Karpas-422 (cell line): ENCODE results near the gene ZNF264. TPM values are rescaled to one million over a fixed set of nuclear protein-coding genes. Genes with fewer than 3 reads are reported as not detected.

Source experiments
- DNase-seq: peaks from one replicate; pipeline ENCODE4 v3.0.0-alpha.2; 2015
- H2AFZ ChIP-seq: fragments of 200-600 bp; sonication (generic); 2 replicates; pipeline ENCODE4 v1.6.1; 2014; ENCODE audit warnings: antibody characterized with exemption, low read length, mixed read lengths
- H3K27ac ChIP-seq: fragments of 200-600 bp; sonication (generic); 2 replicates; pipeline ENCODE4 v1.5.1; 2014; ENCODE audit warnings: mild to moderate bottlenecking, low read length, moderate library complexity
- H3K27me3 ChIP-seq: fragments of 200-600 bp; sonication (generic); 2 replicates; pipeline ENCODE4 v1.6.1; 2014; ENCODE audit warnings: low read length, mixed read lengths
- H3K36me3 ChIP-seq: fragments of 200-600 bp; sonication (generic); 2 replicates; pipeline ENCODE4 v1.6.1; 2014; ENCODE audit warnings: low read length, mixed read lengths; ENCODE audit not compliant: insufficient read depth
- H3K4me1 ChIP-seq: fragments of 200-600 bp; sonication (generic); 2 replicates; pipeline ENCODE4 v1.6.1; 2014; ENCODE audit warnings: mild to moderate bottlenecking, low read length, mixed read lengths
- H3K4me2 ChIP-seq: fragments of 200-600 bp; sonication (generic); 2 replicates; pipeline ENCODE4 v1.6.1; 2014; ENCODE audit warnings: low read length, low read depth, mild to moderate bottlenecking; ENCODE audit not compliant: poor library complexity, severe bottlenecking
- H3K4me3 ChIP-seq: fragments of 200-600 bp; sonication (generic); 2 replicates; pipeline ENCODE4 v1.5.1; 2014; ENCODE audit warnings: mild to moderate bottlenecking, antibody characterized with exemption, low read length, mixed read lengths
- H3K79me2 ChIP-seq: fragments of 200-600 bp; sonication (generic); 2 replicates; pipeline ENCODE4 v1.6.1; 2014; ENCODE audit warnings: mild to moderate bottlenecking, low read length, mixed read lengths
- H3K9ac ChIP-seq: fragments of 200-600 bp; sonication (generic); 2 replicates; pipeline ENCODE4 v1.6.0; 2014; ENCODE audit warnings: low read length
- H3K9me2 ChIP-seq: fragments of 200-600 bp; sonication (generic), shearing (Covaris generic); replicated peaks from 2 replicates; pipeline ENCODE4 v1.6.0; 2014; ENCODE audit warnings: mild to moderate bottlenecking, low read length, moderate library complexity; ENCODE audit not compliant: insufficient read depth
- H3K9me3 ChIP-seq: fragments of 300-700, 200-600 bp; sonication (generic); 2 replicates; pipeline ENCODE4 v1.6.1; 2014; ENCODE audit warnings: low read length, mixed read lengths
- H4K20me1 ChIP-seq: fragments of 200-600 bp; sonication (generic); 2 replicates; pipeline ENCODE4 v1.6.1; 2014; ENCODE audit warnings: mild to moderate bottlenecking, antibody characterized with exemption, low read length, low read depth; ENCODE audit not compliant: insufficient read depth
- total RNA-seq: library from RNA; depleted of rRNA; stranded (reverse); fragments of >200 nt; shearing (Covaris generic); gene quantifications from 2 replicates; pipeline ENCODE4 v1.2.3, GENCODE V29; 2014; ENCODE audit warnings: low replicate concordance

Gene ZNF264
- total RNA-seq, 1 experiment from 2014 or later = 30.0 TPM

GRCh38 chr19:57239982-57240310 lies 48.6 kb downstream of the ZNF264 start:
- DNase-seq = no peak
- Histone ChIP-seq H3K9ac (peak overlapping the region; percentile 82), H3K27me3 (no peaks in the 10 kb centered on the region), H3K4me3 (peak overlapping the region; percentile 76), H3K4me1 (peaks cover 18% of the 10 kb centered on the region), H3K36me3 (peaks cover 10% of the 10 kb centered on the region), H3K27ac (no peak overlapping the region), H3K79me2 (peaks cover 43% of the 10 kb centered on the region), H3K4me2 (peak overlapping the region; percentile 75), H4K20me1 (no peaks in the 10 kb centered on the region), H3K9me3 (no peaks in the 10 kb centered on the region), H2AFZ (peak overlapping the region; percentile 99), H3K9me2 (no peaks in the 10 kb centered on the region)

- H3K27ac ChIP-seq = peak within 1 kb of the TSS; percentile 42
- DNase-seq = peak; percentile 99
- no peaks in the 10 kb centered on the region for H4K20me1 ChIP-seq
- H3K4me2 ChIP-seq = peak within 1 kb of the TSS; percentile 75
- H3K36me3 ChIP-seq = peaks cover 14% of the 10 kb centered on the region
- no peaks in the 10 kb centered on the region for H3K27me3 ChIP-seq
- H3K4me1 ChIP-seq = peaks cover 18% of the 10 kb centered on the region
- no peaks in the 10 kb centered on the region for H3K9me3 ChIP-seq
- peak within 1 kb of the TSS; percentile 99 for H2AFZ ChIP-seq
- H3K79me2 ChIP-seq = peaks cover 46% of the 10 kb centered on the region
- peak within 1 kb of the TSS; percentile 76 for H3K4me3 ChIP-seq
- H3K9ac ChIP-seq = peak within 1 kb of the TSS; percentile 82
- no peaks in the 10 kb centered on the region for H3K9me2 ChIP-seq
Observed at GRCh38 chr19:57240311-57241090, 49.2 kb downstream of the ZNF264 start, which contains the start of gene ZNF805. Gene ZNF805 (plus strand): TSS chr19:57240632. CDS start chr19:57240892, 260 bp downstream.

- Histone ChIP-seq H3K9me2 (no peaks in the 10 kb centered on the region), H3K79me2 (peaks cover 52% of the 10 kb centered on the region), H3K36me3 (peaks cover 18% of the 10 kb centered on the region), H2AFZ (no peak overlapping the region), H3K4me2 (peak overlapping the region; percentile 75), H4K20me1 (no peaks in the 10 kb centered on the region), H3K27me3 (no peaks in the 10 kb centered on the region), H3K9ac (peak overlapping the region; percentile 82), H3K4me3 (peak overlapping the region; percentile 76), H3K27ac (peak overlapping the region; percentile 42), H3K9me3 (no peaks in the 10 kb centered on the region), H3K4me1 (peaks cover 18% of the 10 kb centered on the region)
- DNase-seq = peak; percentile 65
Observed at GRCh38 chr19:57241176-57241575, 49.9 kb downstream of the ZNF264 start.

DNA sequence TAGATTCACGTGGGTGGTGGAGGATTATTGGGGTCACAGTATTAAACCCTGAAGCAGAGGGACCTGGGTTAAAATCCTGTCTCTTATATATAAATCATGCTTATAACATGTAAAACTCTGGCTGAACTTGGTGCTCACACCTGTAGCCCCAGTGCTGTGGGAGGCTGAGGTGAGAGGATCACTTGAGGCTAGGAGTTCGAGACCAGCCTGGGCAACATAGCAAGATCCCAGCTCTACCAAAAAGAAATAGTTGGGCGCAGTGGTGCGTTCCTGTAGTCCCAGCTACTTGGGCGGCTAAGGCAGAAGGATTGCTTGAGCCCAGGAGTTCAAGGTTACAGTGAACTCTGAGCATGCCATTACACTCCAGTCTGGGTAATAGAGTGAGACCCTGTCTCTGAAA lies 51.5 kb downstream of the ZNF264 start:
- H3K4me3 ChIP-seq = no peak overlapping the region
- H3K36me3 ChIP-seq = peaks cover 25% of the 10 kb centered on the region
- no peaks in the 10 kb centered on the region for H3K9me2 ChIP-seq
- H3K9ac ChIP-seq = no peak overlapping the region
- H3K27me3 ChIP-seq = no peaks in the 10 kb centered on the region
- H3K4me1 ChIP-seq = peaks cover 18% of the 10 kb centered on the region
- H3K9me3 ChIP-seq = no peaks in the 10 kb centered on the region
- no peak overlapping the region for H2AFZ ChIP-seq
- H3K79me2 ChIP-seq = peaks cover 64% of the 10 kb centered on the region
- DNase-seq = no peak
- no peak overlapping the region for H3K27ac ChIP-seq
- H4K20me1 ChIP-seq = no peaks in the 10 kb centered on the region
- H3K4me2 ChIP-seq = peak overlapping the region; percentile 75

GRCh38 chr19:57244513-57244912 lies 53.2 kb downstream of the ZNF264 start:
- Histone ChIP-seq H2AFZ (no peak overlapping the region), H3K9me2 (no peaks in the 10 kb centered on the region), H3K79me2 (peaks cover 74% of the 10 kb centered on the region), H4K20me1 (no peaks in the 10 kb centered on the region), H3K36me3 (peaks cover 38% of the 10 kb centered on the region), H3K27ac (no peak overlapping the region), H3K27me3 (no peaks in the 10 kb centered on the region), H3K9me3 (no peaks in the 10 kb centered on the region), H3K9ac (no peak overlapping the region), H3K4me2 (no peak overlapping the region), H3K4me1 (peaks cover 18% of the 10 kb centered on the region), H3K4me3 (no peak overlapping the region)
- DNase-seq = no peak

DNA sequence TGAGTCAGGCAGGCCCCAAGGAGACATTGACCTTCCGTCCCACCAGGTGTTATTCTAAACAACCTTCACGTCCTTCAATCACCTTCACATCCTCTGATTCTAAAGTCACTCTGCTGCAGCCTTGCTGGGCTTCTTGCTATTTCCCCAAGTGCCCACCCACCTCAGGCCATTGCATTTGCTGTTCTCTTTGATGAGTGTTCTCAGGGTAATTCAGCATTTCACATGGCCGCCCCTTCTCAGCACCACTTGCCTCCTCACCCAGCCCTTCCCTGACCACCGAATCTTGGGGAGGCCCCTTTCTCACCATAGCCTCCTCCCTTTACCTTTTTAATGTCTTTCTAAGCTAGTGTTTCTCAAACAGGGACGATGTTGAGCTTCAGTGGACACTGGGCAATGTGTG lies 53.8 kb downstream of the ZNF264 start:
- no peaks in the 10 kb centered on the region for H4K20me1 ChIP-seq
- H3K9me3 ChIP-seq = no peaks in the 10 kb centered on the region
- H2AFZ ChIP-seq = no peak overlapping the region
- H3K4me2 ChIP-seq = no peak overlapping the region
- H3K79me2 ChIP-seq = peaks cover 74% of the 10 kb centered on the region
- H3K27me3 ChIP-seq = no peaks in the 10 kb centered on the region
- no peak for DNase-seq
- H3K9me2 ChIP-seq = no peaks in the 10 kb centered on the region
- H3K27ac ChIP-seq = no peak overlapping the region
- peaks cover 38% of the 10 kb centered on the region for H3K36me3 ChIP-seq
- H3K4me1 ChIP-seq = peaks cover 16% of the 10 kb centered on the region
- H3K4me3 ChIP-seq = no peak overlapping the region
- H3K9ac ChIP-seq = no peak overlapping the region

- Histone ChIP-seq H2AFZ (no peak overlapping the region), H3K27ac (no peak overlapping the region), H3K9ac (no peak overlapping the region), H3K9me3 (no peaks in the 10 kb centered on the region), H3K9me2 (no peaks in the 10 kb centered on the region), H4K20me1 (no peaks in the 10 kb centered on the region), H3K4me2 (no peak overlapping the region), H3K36me3 (peaks cover 44% of the 10 kb centered on the region), H3K4me1 (peaks cover 13% of the 10 kb centered on the region), H3K27me3 (no peaks in the 10 kb centered on the region), H3K4me3 (no peak overlapping the region), H3K79me2 (peaks cover 75% of the 10 kb centered on the region)
- no peak for DNase-seq
Observed at GRCh38 chr19:57245959-57246358, 54.7 kb downstream of the ZNF264 start.

GRCh38 chr19:57248646-57249045 lies 57.3 kb downstream of the ZNF264 start:
- Histone ChIP-seq H4K20me1 (no peaks in the 10 kb centered on the region), H3K9me2 (no peaks in the 10 kb centered on the region), H3K27ac (no peak overlapping the region), H3K27me3 (no peaks in the 10 kb centered on the region), H3K9ac (no peak overlapping the region), H3K9me3 (no peaks in the 10 kb centered on the region), H3K36me3 (peaks cover 66% of the 10 kb centered on the region), H2AFZ (no peak overlapping the region), H3K4me2 (no peak overlapping the region), H3K4me1 (no peaks in the 10 kb centered on the region), H3K79me2 (peaks cover 63% of the 10 kb centered on the region), H3K4me3 (no peak overlapping the region)
- DNase-seq = no peak
